ENCODE data around the gene PXT1.

PXT1 gene

DNA sequence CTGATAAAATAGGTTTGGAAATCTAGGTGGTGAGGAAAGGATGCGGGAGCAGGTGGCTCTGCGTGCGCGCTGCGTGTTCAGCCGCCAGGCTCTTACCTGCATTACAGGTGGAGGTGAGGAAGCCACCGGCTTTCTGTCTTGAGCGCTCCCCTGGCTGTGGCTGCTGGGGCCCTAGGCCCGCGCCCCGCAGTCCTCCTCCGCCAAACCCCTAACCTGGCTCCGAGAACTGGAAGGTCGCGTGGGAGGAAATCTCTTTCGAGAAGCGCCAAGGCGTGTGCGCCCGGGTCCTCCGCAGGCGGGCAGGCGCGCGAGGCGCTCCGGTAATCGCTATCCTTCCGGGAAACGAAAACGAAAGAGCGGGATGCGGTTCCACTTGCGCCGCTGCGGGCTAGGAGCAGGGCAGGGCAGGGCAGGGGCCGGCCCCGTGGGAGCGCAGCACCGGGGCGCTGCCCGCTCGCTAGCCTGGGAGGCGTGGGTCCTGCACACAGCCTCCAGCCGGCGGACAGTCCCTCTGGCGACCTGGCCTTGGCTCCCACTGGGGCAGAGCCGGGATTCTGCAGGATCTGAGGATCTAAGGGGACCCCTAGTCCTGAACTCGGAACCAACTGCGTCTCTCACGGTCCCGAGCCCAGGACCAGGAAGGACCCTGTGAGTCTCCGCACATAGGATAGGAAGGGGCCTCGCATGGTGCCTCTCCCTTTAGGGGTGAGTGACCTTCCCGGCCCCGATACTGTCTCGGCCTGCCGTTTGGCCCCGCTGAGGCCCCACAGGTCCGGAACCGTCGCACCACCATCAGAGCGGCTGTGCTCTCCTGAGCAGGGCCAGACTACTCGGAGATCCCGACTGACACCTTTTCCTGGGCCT, 55.0 kb downstream of the PXT1 start, which contains the start of gene ETV7:
TSS of gene ETV7 (minus strand) at position 230 of the 864 bp plus-strand sequence. CDS start at position 102, 128 bp downstream.
- no peak for DNase-seq (ENCODE audit: low read depth)

DNA sequence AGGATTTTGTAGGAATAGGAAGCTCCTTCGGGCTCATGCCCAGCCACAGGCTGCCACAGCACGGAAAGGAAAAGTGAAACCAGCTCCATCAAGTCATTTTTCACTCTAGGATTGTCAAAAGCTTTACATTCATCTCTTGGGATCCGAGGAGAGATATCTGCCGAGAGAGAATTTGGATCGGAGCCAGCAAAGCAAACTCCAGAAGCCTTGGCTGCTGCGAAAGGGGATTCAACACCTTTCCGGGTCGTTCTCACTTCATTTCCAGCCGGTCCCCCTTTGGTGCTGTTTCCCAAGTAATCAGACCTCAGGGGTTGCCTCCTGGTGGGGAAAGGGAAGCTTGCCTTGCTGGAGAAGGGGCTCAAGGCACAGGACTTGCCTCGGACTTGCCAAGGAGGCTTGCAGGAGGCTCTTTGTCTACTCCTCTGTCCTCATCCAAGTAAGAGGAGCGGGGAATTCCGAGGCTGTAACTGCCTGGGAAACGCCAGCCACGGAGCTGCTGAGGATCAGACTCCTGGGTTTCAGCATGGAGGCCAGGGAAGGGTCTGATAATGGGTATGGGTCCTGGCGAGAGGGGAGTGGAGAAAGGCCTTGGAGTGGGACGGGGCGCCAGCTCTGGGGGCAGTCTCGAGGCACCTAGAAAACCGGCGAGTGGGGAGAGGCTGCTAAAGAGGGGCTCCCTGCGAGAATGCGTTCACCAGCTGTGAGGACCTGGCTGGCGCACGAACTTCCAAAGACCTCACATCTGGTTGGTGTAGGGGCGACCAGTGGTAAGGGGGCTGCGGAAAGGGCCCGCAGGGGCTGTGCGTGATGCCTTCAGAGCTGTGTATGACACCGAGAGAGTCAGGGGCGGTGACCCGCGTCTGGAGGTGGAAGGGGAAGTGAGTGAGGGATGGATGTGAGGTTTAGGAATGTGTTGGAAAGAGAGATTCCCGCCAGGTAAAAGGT, 55.9 kb downstream of the PXT1 start:
- no peak for DNase-seq (ENCODE audit: low read depth)

DNA sequence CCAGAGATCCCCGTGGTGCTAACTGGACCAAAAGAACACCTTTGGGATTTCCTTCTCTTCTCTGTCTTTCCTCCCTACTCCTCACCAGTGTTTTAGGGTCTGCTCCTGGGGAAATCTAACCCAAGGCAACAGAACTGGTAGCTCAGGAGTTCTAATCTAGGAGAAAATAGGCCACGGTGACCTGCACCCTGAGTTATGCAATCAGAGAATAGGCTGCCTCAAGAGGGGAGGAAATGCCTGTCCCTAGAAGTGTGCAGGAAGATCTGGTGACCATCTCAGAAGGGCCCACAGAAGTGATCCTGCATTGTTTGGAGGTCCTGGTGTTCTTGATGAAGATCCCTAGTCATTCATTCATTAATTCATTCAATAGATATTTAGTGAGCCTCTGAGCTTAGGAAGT, 58.6 kb downstream of the PXT1 start:
- DNase-seq (ENCODE audit: low read depth): no peak

DNA sequence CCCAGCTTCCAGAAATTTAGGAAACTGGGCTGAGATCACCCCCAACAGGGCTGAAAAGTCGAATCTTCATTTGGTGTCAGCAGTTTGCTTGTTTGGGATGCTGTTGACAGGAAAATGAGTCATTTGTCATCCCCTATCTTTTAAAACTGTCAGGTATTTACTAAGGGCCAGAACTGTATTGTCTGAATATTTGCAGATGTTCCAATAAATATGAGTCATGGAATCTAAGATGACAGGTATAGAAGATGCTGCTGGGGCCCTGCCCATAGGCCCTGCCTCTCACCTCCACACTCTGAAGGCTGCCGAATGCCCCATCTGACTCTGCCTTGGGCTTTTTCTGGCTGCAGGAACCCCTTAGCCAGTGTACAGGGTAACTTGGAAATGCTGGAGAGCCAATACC, 59.0 kb downstream of the PXT1 start:
- no peak for DNase-seq (ENCODE audit: low read depth)

GRCh38 chr6:36382976-36383375, 59.7 kb downstream of the PXT1 start:
- no peak for DNase-seq (ENCODE audit: low read depth)

DNA sequence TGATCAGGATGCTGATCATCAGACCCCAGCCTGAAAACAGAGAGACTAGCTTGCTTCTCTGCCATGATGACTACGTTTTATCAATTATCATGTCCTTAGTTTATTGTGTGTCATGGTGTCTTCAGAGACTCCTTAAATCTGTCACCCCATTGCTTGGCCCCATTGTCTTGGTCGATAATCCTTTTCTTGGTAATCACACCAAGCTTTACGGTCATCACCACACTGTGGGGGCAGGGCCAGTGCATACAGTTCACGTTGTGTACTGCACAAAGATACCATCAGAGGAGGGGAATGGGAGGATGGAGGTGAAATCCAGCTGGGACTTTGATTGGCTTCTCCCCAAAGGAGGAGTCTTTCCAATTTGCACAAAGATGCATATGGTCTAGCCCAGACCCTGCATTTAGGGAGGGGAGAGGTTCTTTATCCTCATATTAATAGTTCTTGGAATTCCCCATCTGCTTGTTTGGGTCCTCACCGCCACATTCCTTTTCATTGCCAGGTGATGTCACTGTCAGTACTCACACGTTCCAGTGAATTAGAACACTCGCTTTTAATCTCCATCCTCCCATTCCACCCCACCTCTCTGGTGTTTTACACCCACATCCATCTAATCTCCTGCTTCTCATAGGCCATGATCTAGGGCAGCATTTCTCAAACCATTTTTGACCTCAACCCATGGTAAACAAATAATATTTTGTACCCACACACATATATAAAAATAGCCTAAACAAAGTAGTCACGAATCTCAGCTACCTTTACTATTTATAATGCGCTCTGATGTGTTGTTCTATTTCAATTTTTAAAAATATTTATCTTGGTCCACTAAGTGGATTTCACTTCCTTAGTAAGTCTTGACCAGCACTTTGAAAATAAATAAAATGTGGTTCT, 60.9 kb downstream of the PXT1 start:
- DNase-seq (ENCODE audit: low read depth): no peak

- no peak for DNase-seq (ENCODE audit: low read depth)
Observed at GRCh38 chr6:36380166-36380565, 62.5 kb downstream of the PXT1 start.

DNA sequence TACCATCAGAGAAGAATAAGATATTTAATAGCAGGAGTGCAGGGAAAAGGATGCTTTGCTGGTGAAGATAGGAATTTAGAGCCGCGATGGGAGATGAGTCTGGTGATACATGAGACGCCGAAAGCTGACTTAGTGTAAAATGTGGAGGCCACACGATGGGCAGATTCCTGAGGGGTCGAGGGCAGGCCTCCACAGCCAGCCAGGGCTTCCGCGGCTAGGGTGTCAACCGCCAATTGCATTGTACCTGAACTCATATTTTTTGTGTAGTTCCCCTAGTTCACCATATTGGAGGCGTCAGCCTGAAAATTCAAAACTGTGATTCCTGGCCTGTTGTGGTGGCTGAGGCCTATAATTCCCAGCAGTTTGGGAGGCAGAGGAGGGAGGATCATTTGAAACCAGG, 63.7 kb downstream of the PXT1 start:
- no peak for DNase-seq (ENCODE audit: low read depth)

DNA sequence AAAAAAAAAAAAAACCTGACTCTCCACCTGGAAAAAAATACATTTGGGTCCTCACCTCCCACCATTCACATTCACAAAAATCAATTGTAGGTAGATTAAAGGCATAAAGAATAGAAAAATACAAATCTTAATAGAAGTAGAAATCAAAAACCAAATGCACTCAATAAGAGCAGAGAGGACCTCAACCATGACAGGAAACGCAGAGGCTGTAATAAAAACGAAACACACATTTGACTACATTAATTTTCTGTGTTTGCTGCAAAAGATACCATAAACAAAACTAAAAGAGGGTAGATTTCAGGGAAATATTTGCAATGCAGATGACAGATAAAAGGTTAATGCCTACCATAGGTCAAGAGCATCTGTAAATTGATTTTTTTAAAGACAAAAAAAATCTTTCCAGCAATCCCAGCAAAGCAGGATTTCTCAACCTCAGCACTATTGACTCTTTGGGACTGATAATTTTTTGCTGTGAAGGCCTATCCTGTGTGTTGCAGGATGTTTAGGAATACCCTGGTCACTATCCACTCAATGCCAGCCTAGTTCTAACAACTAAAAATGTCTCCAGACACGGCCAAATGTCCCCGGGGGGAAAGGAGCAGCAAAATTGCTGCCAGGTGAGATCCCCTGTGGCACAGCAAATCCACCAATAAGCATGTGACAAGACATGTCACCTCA, 64.3 kb downstream of the PXT1 start:
- no peak for DNase-seq (ENCODE audit: low read depth)

- DNase-seq (ENCODE audit: low read depth): no peak
Observed at GRCh38 chr6:36377594-36377993, 65.1 kb downstream of the PXT1 start.

- DNase-seq (ENCODE audit: low read depth): no peak
Observed at GRCh38 chr6:36376742-36377141, 65.9 kb downstream of the PXT1 start.

GRCh38 chr6:36376183-36376582, 66.5 kb downstream of the PXT1 start:
- DNase-seq (ENCODE audit: low read depth): no peak

GRCh38 chr6:36375644-36376155, 67.0 kb downstream of the PXT1 start:
- DNase-seq (ENCODE audit: low read depth): no peak

- DNase-seq (ENCODE audit: low read depth): no peak
Observed at GRCh38 chr6:36374972-36375371, 67.7 kb downstream of the PXT1 start.

GRCh38 chr6:36374194-36374593, 68.5 kb downstream of the PXT1 start:
- DNase-seq (ENCODE audit: low read depth): no peak

GRCh38 chr6:36373368-36374019, 69.2 kb downstream of the PXT1 start:
- no peak for DNase-seq (ENCODE audit: low read depth)

DNA sequence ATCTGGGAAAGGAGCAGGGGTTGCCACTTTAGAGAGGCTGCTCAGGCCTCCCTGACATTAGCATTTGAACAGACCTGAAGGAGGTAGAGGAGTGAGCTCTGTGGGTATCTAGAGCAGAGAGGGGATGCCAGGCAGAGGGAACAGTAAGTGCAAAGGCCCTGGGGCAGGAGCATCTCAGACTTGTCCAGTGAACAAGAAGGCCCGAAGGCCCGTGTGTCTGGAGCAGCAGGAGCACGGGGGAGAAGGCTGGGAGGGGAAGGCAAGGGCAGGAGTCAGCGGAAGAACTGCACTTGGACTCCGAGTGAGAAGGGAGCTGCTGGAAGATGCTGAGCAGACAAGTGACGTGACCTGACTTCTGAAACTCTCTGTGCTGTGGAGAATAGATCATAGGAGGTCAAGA, 70.6 kb downstream of the PXT1 start:
- DNase-seq (ENCODE audit: low read depth): no peak

GRCh38 chr6:36371211-36371610, 71.4 kb downstream of the PXT1 start:
- DNase-seq (ENCODE audit: low read depth): no peak

GRCh38 chr6:36370638-36371037, 72.0 kb downstream of the PXT1 start:
- no peak for DNase-seq (ENCODE audit: low read depth)

Measured in HS-27A (cell line).